Effector memory CD4-positive, alpha-beta T cell (primary cell): Measurements from ENCODE around the gene COPS9.

Experiments used
- DNase-seq, 3 donors: peaks; one replicate each; pipeline ENCODE4 v3.0.0-alpha.2; 2020
- H3K27ac ChIP-seq: 2 replicates; pipeline ENCODE4 v1.7.0; 2013; ENCODE audit warnings: mild to moderate bottlenecking, low read length, moderate library complexity; ENCODE audit not compliant: insufficient read depth, poor library complexity, severe bottlenecking
- H3K27me3 ChIP-seq: replicated peaks from 2 replicates; pipeline ENCODE4 v1.7.0; 2013; ENCODE audit warnings: mild to moderate bottlenecking, low read length; ENCODE audit not compliant: insufficient read depth, control insufficient read depth, poor library complexity, severe bottlenecking
- H3K36me3 ChIP-seq: 2 replicates; pipeline ENCODE4 v1.7.0; 2013; ENCODE audit warnings: mild to moderate bottlenecking, low read length, moderate library complexity; ENCODE audit not compliant: control insufficient read depth, insufficient read depth
- H3K4me1 ChIP-seq: 2 replicates; pipeline ENCODE4 v1.7.0; 2013; ENCODE audit warnings: low read length, mild to moderate bottlenecking; ENCODE audit not compliant: control insufficient read depth, insufficient read depth, poor library complexity, severe bottlenecking
- H3K4me3 ChIP-seq: 2 replicates; pipeline ENCODE4 v1.7.0; 2013; ENCODE audit warnings: low read length, low read depth, mild to moderate bottlenecking; ENCODE audit not compliant: insufficient read depth, poor library complexity, severe bottlenecking
- H3K9me3 ChIP-seq: 2 replicates; pipeline ENCODE4 v1.7.0; 2013; ENCODE audit warnings: mild to moderate bottlenecking, low read length, moderate library complexity; ENCODE audit not compliant: control insufficient read depth

COPS9 gene

DNA sequence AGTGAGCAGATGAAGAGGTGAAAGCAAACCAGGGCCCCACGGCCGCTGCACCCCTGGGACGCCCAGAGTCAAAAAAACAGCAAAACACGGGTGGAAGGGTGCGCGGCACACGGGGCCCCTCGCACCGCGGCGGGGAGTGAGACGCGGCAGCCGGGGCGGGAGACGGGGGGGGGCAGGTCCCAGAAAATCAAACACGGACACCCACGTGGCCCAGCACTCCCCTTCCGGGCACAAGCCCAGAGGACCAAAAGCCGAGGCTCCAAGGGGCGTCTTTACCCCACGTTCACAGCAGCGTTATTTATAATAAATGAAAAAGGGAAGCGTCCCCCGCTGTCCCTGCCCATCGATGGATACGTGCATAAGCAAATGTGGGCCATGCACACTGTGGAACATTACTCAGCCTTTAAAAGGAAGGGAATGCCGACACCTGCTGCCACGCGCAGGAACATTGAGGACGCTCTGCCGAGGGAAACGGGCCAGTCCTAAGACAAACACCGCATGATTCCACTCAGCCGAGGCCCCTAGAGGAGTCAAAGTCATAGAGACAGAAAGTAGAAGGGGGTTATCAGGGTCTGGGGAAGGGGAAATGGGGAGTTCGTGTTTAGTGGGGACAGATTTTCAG lies 677 bp upstream of the COPS9 start:
- Histone ChIP-seq H3K27ac (peak overlapping the region; percentile 56), H3K4me3 (peak overlapping the region; percentile 97), H3K27me3 (no peaks in the 10 kb centered on the region), H3K9me3 (no peaks in the 10 kb centered on the region), H3K4me1 (peaks cover 11% of the 10 kb centered on the region), H3K36me3 (peaks cover 20% of the 10 kb centered on the region)
- DNase-seq, result peak in 1 of 3 donors; percentile 17

DNA sequence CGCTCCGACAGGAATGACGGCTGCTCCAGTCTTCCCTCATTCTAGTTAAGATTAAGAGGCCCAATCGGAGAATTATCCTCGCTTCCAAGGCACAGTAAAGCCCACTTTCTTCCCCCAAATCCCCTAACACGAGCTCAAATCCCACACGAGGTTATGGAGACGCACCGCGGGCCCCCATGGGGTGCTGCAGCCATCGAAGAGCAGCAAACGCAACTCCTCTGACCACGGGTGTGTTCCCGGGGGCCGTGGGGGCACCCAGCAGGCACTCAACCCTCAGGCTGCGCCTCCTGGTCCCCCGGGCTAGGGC lies 446 bp downstream of the COPS9 start:
- peak overlapping the region; percentile 56 for H3K27ac ChIP-seq
- peak overlapping the region; percentile 97 for H3K4me3 ChIP-seq
- no peak for DNase-seq
- H3K9me3 ChIP-seq, result no peaks in the 10 kb centered on the region
- H3K36me3 ChIP-seq, result peaks cover 31% of the 10 kb centered on the region
- H3K4me1 ChIP-seq, result peaks cover 11% of the 10 kb centered on the region
- H3K27me3 ChIP-seq, result no peaks in the 10 kb centered on the region

DNA sequence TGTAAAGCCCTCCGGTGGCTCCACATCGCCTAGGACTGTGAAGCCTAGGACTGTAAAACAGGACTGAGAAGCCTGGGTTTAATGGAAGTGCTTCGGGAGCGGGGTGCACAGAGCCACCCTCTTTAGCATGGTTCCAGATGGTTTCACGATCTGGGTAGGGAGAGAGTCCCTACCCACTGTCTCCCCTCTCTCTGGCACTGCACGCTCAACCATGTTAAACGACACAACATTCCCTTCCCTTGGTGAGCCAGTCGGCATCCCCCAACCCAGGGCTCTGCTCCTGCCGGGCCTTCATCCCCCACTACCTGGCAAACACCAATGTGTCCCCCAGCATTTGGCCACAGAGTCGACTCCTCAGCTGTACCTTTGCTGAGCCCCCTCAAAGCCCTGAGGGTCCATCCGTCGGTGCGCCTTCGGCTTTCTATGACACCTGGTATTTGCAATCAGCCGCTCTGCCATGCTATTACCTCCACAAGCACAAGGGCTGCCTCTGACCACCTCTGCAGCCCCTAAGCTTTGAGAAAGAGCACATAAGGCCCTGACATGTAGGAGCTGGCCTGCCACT lies 1.1 kb downstream of the COPS9 start:
- Histone ChIP-seq H3K4me1 (peaks cover 11% of the 10 kb centered on the region), H3K4me3 (peak overlapping the region; percentile 97), H3K27ac (peak overlapping the region; percentile 56), H3K27me3 (no peaks in the 10 kb centered on the region), H3K36me3 (peaks cover 37% of the 10 kb centered on the region), H3K9me3 (no peaks in the 10 kb centered on the region)
- no peak for DNase-seq

DNA sequence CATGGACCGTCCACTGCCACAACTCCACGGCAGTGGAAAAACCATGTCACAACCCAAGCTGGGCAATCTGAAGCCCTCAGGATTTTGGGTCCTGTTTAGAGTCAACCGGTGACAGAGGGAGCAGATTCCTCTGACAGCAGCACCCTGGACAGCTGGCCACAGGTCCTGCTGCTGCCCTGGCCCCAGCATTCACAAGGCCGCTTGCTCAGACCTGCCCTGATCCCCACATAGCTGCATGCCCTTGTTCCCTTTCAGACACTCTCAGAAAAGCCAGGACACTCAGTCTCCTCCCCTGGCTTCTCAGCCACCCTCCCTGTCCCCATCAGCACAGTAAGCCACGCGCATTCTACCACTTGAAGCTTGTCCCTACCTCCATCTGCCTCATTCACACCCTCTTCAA lies 1.6 kb downstream of the COPS9 start:
- Histone ChIP-seq H3K4me1 (peaks cover 11% of the 10 kb centered on the region), H3K27me3 (no peaks in the 10 kb centered on the region), H3K27ac (no peak overlapping the region), H3K4me3 (no peak overlapping the region), H3K36me3 (peaks cover 43% of the 10 kb centered on the region), H3K9me3 (no peaks in the 10 kb centered on the region)
- no peak for DNase-seq

DNA sequence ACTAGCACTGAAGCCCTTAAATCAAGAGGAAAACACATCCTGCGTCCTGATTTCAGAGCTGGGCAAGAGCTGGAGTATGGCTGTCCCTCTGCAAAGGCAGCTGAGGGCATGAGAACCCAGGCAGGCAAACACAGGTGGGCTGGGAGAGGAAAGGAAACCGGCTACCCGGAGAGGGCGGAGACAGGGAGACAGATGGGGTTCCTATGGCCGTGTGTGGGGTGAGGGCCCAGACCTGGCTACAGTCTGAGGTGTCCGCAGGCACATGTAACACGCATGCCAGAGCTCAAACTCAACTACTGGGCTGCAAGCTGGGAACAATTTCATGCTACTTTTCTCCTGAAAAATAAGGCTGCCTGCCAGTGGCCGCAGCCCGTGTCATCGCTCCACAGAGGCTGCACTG lies 2.7 kb downstream of the COPS9 start:
- H3K9me3 ChIP-seq, result no peaks in the 10 kb centered on the region
- no peak for DNase-seq
- no peak overlapping the region for H3K27ac ChIP-seq
- H3K4me1 ChIP-seq, result peaks cover 11% of the 10 kb centered on the region
- H3K36me3 ChIP-seq, result peaks cover 53% of the 10 kb centered on the region
- H3K4me3 ChIP-seq, result no peak overlapping the region
- no peaks in the 10 kb centered on the region for H3K27me3 ChIP-seq

DNA sequence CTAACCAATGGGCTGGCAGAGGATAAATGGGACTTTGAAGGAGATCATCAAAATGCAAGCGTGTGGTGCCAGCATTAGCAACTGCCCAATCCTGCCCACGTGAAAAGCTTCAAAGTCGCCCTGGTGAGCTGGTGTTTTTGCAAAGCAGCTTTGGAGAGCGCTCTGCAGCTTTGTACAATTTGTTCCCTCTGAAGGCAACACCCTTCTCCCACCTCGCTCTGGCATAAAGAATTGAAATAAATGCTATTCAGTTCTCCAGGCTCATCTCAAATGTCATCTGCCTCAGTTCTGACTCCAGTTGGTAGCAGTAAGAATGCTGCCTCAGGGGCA lies 3.5 kb downstream of the COPS9 start:
- DNase-seq, result no peak
- Histone ChIP-seq H3K36me3 (peaks cover 61% of the 10 kb centered on the region), H3K27me3 (no peaks in the 10 kb centered on the region), H3K4me1 (peaks cover 11% of the 10 kb centered on the region), H3K9me3 (no peaks in the 10 kb centered on the region), H3K27ac (no peak overlapping the region), H3K4me3 (no peak overlapping the region)

DNA sequence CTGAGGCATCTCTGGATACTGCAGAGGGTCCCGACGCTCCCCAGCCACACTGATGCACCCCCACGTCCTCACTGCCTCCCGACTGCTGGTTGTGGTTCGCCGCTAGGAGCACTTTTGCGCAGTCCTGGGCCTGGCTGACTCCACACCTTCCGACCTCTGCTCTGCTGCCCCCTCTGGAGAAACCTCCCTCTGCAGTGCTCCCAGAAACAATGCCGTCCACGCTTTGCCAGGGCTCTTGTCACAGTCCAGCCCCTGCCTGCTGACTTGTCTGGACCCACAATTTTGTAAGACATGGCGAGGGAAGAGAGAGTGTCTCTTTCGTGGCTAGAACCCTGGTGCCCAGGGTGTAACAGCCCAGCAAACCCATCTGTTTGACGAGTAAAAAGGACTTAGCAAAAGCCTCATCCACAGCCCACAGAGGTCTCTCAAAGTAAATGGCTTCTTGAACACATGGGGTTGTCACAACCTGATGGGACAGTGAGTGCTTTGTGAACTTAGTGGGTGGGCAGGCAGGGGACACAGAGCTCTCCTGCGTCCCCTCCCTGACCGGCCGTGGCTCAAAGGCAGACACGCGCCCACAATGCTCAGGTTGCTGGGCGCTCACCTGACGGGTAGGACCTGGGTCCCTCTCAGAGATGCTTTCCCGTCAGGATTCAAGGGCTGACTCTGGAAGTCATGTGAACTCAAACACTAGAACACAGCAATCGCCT lies 4.0 kb downstream of the COPS9 start:
- no peaks in the 10 kb centered on the region for H3K9me3 ChIP-seq
- no peak for DNase-seq
- peaks cover 10% of the 10 kb centered on the region for H3K4me1 ChIP-seq
- no peak overlapping the region for H3K27ac ChIP-seq
- H3K36me3 ChIP-seq, result peaks cover 63% of the 10 kb centered on the region
- no peak overlapping the region for H3K4me3 ChIP-seq
- no peaks in the 10 kb centered on the region for H3K27me3 ChIP-seq

DNA sequence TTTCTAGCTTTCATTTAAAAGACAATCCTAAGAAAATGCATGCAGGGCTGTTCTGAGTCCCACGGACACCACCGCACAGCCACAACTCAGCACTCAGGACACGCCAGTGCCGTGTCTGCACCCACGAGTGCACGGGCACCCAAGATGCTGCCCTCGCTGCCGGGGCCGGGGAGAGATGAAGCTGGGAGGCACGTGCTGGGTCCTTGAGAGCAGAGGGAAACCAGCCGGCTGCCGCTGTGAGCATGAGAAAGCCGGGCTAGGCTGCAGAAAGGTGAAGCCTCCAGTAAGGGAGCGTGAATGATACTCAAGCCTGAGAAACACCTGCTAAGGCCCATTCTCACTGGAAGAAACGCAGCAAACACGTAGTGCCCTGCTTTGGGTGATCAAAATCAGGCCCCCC lies 4.8 kb downstream of the COPS9 start:
- H3K9me3 ChIP-seq, result no peaks in the 10 kb centered on the region
- DNase-seq, result no peak
- peaks cover 4% of the 10 kb centered on the region for H3K4me1 ChIP-seq
- H3K27ac ChIP-seq, result no peak overlapping the region
- no peak overlapping the region for H3K4me3 ChIP-seq
- H3K27me3 ChIP-seq, result no peaks in the 10 kb centered on the region
- H3K36me3 ChIP-seq, result peaks cover 63% of the 10 kb centered on the region

DNA sequence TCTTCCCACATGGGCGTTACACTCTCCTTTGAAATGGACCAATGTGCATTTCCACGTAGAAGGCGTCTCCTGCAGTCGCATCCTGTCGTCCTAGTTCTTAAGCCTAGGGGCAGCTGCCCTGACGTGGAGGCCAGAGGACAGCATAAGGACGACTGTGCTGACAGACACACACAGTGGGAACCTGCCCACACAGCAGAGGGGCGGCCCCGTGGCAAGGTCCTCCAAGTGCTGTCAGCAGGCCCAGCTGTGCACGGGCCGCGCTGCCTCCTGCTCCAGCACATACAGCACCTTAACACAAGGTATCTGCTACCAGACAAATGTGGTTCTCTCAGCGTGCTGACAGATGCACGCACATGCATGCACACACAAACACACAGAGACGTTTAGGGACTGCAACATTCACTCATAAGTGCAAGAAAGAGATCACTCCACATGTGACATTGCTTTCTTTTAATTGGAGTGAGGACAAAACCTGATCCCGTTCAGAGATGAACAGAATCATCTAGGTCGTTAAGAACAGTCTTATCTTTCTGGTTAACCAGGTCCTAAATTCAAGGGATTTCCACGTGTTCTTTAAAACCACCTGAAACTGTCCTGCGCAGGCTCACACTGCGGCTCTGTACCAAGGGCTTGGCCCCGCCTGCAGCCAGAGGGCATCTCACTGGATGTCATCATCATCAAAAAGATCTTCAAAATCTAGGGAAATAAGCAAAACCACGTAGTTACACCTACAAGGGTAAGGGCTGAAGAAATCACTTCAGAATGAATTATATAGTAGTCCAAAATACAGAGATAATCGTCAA lies 5.5 kb downstream of the COPS9 start:
- peaks cover 63% of the 10 kb centered on the region for H3K36me3 ChIP-seq
- peaks cover 4% of the 10 kb centered on the region for H3K4me1 ChIP-seq
- no peaks in the 10 kb centered on the region for H3K27me3 ChIP-seq
- H3K9me3 ChIP-seq, result no peaks in the 10 kb centered on the region
- no peak overlapping the region for H3K27ac ChIP-seq
- no peak overlapping the region for H3K4me3 ChIP-seq
- no peak for DNase-seq
